Measurements from ENCODE around the gene ZNF644.
"Not testable (repeated sequence)": the region's sequence is repeated elsewhere in the genome, so short reads cannot be mapped to it uniquely, and the experiment has no call there.

Gene ZNF644

DNA sequence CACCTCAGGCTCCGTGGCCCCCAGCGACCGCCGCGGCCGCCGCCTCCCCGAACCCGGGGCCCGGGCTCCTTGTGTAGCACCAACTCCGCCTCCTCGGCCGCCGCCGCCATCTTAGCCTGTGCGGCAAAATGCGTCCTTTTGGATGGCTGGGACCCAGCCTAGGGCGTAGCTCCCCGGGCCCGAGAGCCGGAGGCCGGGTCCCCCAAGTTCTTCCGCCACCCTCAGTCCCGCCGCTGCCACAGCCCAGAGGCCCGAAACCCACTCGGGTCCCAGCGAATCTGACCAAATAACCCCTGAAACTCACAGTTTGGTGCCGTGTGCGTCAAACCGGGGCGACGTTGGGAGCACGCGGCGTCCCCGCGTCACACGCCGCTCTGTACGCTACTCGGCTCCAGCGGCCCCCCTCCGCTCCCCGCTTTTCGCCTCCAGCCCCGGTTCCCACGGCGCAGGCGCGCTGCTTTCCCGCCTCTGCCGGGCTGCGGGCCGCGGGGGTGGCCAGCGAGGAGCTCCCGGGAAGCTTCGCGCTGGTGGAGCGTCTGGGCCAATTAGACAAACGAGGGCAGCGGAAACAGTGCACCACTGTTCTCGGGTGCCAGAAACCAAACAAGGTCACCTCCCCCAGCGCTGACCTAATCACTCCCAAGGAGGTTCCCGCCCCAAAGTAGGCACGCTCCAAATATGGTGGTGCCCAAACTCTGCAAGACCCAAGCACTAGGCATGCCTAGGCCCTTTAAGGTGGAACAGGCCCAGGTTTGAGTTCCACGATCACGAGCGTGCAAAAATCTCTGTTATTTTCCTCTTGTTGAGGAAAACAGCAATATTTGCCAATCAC is at the start of gene ZNF644:
ZNF644 (minus strand) TSS at position 350 of the 832 bp plus-strand sequence. CDS start 39,682 bp downstream, outside the sequence.
- POLR2A ChIA-PET = interaction anchor here (0.6 to 1.5 kb wide), 3 partner anchors 10 to 102 kb away, joined by 3 to 4 read pairs (median 3); no protein-coding TSS in a partner anchor
- CTCF ChIA-PET = interaction anchor here (0.9 to 1.7 kb wide), 2 partner anchors 11 to 143 kb away, joined by 3 to 5 read pairs; no protein-coding TSS in a partner anchor
- DNase-seq (ENCODE audit: extremely low spot score) = peak; percentile 89
- no peak for TF ChIP-seq CTCF (IDR thresholded peaks at IDR 0.05; ENCODE audit: control extremely low read depth, extremely low read depth, low read depth, missing control alignments)

DNA sequence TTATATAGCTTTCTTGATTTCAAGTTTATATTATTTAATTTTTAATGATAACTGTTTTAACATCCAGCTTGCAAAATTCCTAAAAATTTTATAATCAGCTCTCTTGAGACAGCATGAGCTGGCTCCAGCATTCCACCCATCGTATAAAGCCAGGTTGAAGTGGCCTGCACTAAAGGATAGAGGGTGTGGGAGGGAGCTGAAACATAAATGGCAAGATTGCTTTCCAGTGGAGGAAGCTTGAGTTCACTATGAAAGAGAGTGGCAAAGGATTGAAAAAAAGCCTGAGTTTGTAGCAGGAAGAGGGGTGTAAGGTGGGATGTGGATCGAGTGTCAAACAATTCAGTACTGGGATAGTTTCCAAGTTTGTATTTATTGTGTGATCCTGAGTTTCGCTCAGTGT is 48.5 kb upstream of the ZNF644 start:
- ChIA-PET POLR2A (no interaction called here), CTCF (interaction anchor here (1.1 to 1.8 kb wide), 2 partner anchors 16 to 95 kb away, joined by 4 to 7 read pairs; no protein-coding TSS in a partner anchor)
- DNase-seq (ENCODE audit: extremely low spot score) = no peak
- no peak for TF ChIP-seq CTCF (IDR thresholded peaks at IDR 0.05; ENCODE audit: control extremely low read depth, extremely low read depth, low read depth, missing control alignments)

DNA sequence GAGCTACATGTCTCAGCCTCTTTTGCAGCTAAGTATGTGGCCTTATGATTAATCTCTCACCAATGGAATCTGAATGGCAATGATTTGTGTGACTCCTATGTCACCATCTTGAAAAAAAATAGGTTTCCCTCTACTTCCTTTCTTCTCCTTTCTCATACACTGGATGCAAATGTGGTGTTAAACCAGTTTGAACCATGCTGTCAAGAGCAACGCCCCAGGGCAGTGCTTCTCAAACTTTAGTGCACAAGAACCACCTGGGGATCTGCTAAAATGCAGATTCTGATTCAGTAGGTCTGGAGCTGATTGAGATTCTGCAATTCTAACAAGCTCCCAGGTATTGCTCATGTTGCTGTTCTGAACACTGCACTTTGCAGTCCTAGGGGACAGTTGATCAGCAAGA is 44.7 kb upstream of the ZNF644 start:
- TF ChIP-seq CTCF (IDR thresholded peaks at IDR 0.05; ENCODE audit: control extremely low read depth, extremely low read depth, low read depth, missing control alignments) = no peak
- DNase-seq (ENCODE audit: extremely low spot score) = no peak
- ChIA-PET CTCF (interaction anchor here (1.4 kb wide), 1 partner anchor 12 kb away, joined by 4 read pairs; no protein-coding TSS in a partner anchor), POLR2A (no interaction called here)

DNA sequence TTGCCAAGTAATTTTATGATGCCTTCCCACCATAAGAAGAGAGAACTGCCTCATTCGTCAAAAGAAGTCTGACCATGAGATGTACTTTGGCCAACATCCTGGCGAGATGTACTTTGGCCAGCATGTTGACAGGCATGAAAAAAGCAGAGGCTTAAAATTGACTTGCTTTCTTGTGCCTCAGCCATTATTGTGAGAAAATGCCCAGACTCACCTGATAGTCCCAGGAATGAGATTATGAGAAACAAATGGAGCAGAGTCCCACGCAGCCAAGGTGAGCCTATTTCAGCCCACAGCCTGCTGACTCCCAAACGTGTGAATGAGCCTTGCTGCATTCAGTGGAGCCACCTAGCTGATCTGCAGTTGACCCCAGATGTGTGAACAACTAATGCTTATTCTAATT is 43.5 kb upstream of the ZNF644 start:
- ChIA-PET CTCF (no interaction called here), POLR2A (no interaction called here)
- TF ChIP-seq CTCF (IDR thresholded peaks at IDR 0.05; ENCODE audit: control extremely low read depth, extremely low read depth, low read depth, missing control alignments) = no peak
- DNase-seq (ENCODE audit: extremely low spot score) = no peak

DNA sequence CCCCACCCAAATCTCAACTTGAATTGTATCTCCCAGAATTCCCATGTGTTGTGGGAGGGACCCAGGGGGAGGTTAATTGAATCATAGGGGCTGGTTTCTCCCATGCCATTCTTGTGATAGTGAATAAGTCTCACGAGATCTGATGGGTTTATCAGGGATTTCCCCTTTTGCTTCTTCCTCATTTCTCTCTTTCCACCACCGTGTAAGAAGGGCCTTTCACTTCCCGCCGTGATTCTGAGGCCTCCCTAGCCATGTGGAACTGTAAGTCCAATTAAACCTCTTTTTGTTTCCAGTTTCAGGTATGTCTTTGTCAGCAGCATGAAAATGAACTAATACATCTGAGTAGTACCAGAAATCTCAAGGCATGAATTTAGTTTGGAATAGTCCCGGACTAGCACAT is 41.6 kb upstream of the ZNF644 start:
- CTCF ChIA-PET; POLR2A ChIA-PET; DNase-seq (ENCODE audit: extremely low spot score): not testable (repeated sequence)

DNA sequence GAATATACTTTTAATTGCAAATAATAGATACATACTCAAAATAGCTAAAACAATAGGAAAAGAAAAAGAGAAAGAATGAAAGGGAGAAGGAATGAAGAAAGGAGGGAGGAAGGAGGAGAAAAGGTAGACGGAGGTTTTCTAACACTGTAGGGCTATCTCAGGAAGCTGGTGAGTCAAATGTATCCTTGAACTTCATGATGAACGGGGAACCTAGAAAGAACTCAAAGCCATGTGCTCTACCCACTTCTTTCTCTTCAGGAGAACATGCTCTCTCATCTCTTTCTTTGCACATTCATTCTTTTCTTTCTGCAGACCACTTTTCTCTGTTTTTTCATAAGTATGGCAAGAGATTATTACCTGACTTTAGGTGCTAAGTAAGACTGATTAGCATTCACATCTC is 37.3 kb upstream of the ZNF644 start:
- TF ChIP-seq CTCF (IDR thresholded peaks at IDR 0.05; ENCODE audit: control extremely low read depth, extremely low read depth, low read depth, missing control alignments) = no peak
- DNase-seq (ENCODE audit: extremely low spot score) = peak; percentile 15
- POLR2A ChIA-PET = no interaction called here
- CTCF ChIA-PET = interaction anchor here (1.3 kb wide), 1 partner anchor 10 kb away, joined by 4 read pairs; no protein-coding TSS in a partner anchor

DNA sequence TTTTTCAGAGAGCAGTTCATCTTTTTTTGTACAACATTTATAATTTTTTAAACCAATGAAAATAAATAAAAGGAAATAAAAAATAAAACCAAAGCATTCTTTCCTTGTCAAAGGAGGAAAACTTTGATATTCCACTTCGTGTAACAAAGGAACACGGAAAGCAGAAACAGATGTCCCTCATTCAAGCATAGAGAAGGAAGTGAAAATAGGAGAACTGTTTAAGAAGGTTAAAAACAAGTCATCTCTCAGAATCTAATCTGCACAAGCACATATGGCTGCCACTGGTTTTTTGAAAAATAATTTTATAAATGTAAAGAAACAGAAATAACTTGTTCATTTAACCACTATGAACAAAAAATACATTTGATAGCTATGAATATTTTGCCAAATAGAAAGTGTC is 35.9 kb upstream of the ZNF644 start:
- CTCF ChIA-PET = interaction anchor here (0.7 to 1.0 kb wide), 2 partner anchors 10 to 336 kb away, joined by 3 read pairs; no protein-coding TSS in a partner anchor
- peak; percentile 36 for DNase-seq (ENCODE audit: extremely low spot score)
- POLR2A ChIA-PET = no interaction called here
- TF ChIP-seq CTCF (IDR thresholded peaks at IDR 0.05; ENCODE audit: control extremely low read depth, extremely low read depth, low read depth, missing control alignments) = no peak

Measured in GM10248 (cell line).